Measurements from ENCODE around the gene NUCB1.

NUCB1 gene

DNA sequence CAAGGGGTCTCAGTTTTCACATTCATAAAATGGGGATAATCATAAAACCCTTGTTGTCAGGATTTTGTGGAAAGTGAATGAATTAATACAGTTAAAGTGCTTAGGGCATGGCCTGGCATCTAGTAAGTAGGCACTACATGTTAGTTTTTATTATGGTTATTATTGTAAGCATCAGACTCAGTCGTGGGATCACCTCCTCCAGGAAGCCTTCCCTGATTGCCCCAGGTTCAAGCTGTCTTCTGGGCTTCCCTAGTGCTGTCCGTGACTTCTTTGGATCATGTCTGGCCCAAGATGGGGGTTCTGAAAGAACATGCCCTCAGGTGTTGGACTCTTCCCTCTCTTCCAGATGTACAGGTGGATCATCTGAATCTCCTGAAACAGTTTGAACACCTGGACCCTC is 10.7 kb downstream of the NUCB1 start:
- TF ChIP-seq EZH2phosphoT487 (conservative IDR thresholded peaks at IDR 0.05; ENCODE audit: low read length), result no peak
- TF ChIP-seq, protein P1, sequence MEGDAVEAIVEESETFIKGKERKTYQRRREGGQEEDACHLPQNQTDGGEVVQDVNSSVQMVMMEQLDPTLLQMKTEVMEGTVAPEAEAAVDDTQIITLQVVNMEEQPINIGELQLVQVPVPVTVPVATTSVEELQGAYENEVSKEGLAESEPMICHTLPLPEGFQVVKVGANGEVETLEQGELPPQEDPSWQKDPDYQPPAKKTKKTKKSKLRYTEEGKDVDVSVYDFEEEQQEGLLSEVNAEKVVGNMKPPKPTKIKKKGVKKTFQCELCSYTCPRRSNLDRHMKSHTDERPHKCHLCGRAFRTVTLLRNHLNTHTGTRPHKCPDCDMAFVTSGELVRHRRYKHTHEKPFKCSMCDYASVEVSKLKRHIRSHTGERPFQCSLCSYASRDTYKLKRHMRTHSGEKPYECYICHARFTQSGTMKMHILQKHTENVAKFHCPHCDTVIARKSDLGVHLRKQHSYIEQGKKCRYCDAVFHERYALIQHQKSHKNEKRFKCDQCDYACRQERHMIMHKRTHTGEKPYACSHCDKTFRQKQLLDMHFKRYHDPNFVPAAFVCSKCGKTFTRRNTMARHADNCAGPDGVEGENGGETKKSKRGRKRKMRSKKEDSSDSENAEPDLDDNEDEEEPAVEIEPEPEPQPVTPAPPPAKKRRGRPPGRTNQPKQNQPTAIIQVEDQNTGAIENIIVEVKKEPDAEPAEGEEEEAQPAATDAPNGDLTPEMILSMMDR (IDR thresholded peaks at IDR 0.05; ENCODE audit: insufficient read depth, low read length, poor library complexity, severe bottlenecking), result no peak
- H3K9me3 ChIP-seq (ENCODE audit: insufficient read depth, low read length), result no peaks in the 10 kb centered on the region
- no peaks in the 10 kb centered on the region for H3K27me3 ChIP-seq (ENCODE audit: low read length)
- H3K4me3 ChIP-seq (ENCODE audit: insufficient read depth, low read length, poor library complexity, severe bottlenecking), result no peak overlapping the region
- no peaks in the 10 kb centered on the region for H3K9me2 ChIP-seq (replicated peaks; ENCODE audit: insufficient read depth, low read length)
- peaks cover 7% of the 10 kb centered on the region for H3F3A ChIP-seq (ENCODE audit: insufficient read depth)
- H2AFZ ChIP-seq (ENCODE audit: low read depth, low read length, severe bottlenecking), result no peak overlapping the region
- H3K4me2 ChIP-seq (ENCODE audit: low read depth, low read length, poor library complexity, severe bottlenecking), result no peak overlapping the region
- 0 out of 2 replicates have a peak, but pooled peaks cover 5% of the 10 kb centered on the region for H3K36me3 ChIP-seq (ENCODE audit: low read length)
- no peaks in the 10 kb centered on the region for H4K20me1 ChIP-seq (ENCODE audit: low read depth, low read length)
- H3K27ac ChIP-seq (ENCODE audit: low read depth, low read length), result no peak overlapping the region; the same call in 1 of the 2 replicates
- no peaks in the 10 kb centered on the region for H3K79me2 ChIP-seq (ENCODE audit: insufficient read depth, low read length)
- H3K9ac ChIP-seq (ENCODE audit: low read length), result no peak overlapping the region

DNA sequence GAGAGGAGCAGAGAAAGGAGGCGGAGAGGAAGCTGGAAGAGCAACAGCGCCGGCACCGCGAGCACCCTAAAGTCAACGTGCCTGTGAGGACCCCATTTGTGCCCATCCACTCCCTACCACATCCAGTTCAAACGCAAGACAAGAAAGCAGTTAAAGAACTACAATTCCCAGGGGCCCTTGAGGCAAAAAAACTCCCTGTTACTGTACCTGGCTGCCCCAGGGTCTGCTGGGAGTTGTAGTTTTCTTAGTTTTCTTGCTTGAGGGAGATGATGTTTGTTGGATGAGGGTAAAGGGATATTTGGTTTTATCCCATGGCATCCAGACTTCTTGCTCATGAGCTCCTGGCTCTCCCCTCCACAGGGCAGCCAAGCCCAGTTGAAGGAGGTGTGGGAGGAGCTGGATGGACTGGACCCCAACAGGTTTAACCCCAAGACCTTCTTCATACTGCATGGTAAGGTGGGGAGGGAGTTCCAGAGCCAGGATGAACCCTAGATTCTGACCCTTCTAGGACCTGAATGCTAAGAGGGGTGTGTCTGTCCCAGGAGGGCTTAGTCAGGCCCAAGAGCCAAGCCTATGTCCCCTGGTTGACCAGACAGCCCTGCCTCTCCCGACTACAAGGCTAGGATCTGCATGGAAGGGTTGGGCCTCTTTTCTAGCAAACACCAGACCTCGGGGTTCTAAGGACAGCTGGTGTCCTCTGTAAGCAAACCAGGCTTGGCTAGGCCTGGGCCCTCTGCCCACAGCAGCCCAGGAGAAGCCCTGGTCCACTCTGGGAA is 13.2 kb downstream of the NUCB1 start:
- Histone ChIP-seq H3K27me3 (ENCODE audit: low read length) (no peaks in the 10 kb centered on the region), H3K36me3 (ENCODE audit: low read length) (0 out of 2 replicates have a peak, but pooled peaks cover 5% of the 10 kb centered on the region), H3F3A (ENCODE audit: insufficient read depth) (peaks cover 11% of the 10 kb centered on the region), H4K20me1 (ENCODE audit: low read depth, low read length) (no peaks in the 10 kb centered on the region), H3K79me2 (ENCODE audit: insufficient read depth, low read length) (no peaks in the 10 kb centered on the region), H2AFZ (ENCODE audit: low read depth, low read length, severe bottlenecking) (no peak overlapping the region), H3K4me3 (ENCODE audit: insufficient read depth, low read length, poor library complexity, severe bottlenecking) (no peak overlapping the region), H3K4me2 (ENCODE audit: low read depth, low read length, poor library complexity, severe bottlenecking) (no peak overlapping the region), H3K27ac (ENCODE audit: low read depth, low read length) (no peak overlapping the region), H3K9ac (ENCODE audit: low read length) (no peak overlapping the region), H3K9me3 (ENCODE audit: insufficient read depth, low read length) (no peaks in the 10 kb centered on the region), H3K9me2 (replicated peaks; ENCODE audit: insufficient read depth, low read length) (no peaks in the 10 kb centered on the region)
- TF ChIP-seq, protein P1 (IDR thresholded peaks at IDR 0.05; ENCODE audit: insufficient read depth, low read length, poor library complexity, severe bottlenecking), result no peak
- TF ChIP-seq EZH2phosphoT487 (conservative IDR thresholded peaks at IDR 0.05; ENCODE audit: low read length), result no peak

DNA sequence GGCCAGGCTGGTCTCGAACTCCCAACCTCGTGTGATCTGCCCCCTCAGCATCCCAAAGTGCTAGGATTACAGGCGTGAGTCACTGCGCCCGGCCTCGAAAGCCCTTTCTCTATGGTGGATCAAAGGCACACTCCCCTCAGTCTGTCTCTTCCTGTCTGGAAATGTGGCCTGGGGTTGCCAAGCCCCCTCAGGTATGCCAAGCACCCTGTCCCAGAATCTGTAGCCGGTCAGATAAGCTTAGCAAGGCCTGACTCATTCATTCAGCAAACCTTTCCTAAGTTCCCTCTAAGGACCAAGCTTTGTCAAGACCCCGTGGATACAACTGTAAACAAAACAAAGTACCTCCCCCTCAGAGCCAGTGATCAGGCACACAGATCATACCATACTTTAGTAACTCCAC is 14.1 kb downstream of the NUCB1 start:
- no peaks in the 10 kb centered on the region for H3K79me2 ChIP-seq (ENCODE audit: insufficient read depth, low read length)
- no peak overlapping the region for H2AFZ ChIP-seq (ENCODE audit: low read depth, low read length, severe bottlenecking)
- TF ChIP-seq, protein P1 (IDR thresholded peaks at IDR 0.05; ENCODE audit: insufficient read depth, low read length, poor library complexity, severe bottlenecking), result no peak
- no peak for TF ChIP-seq EZH2phosphoT487 (conservative IDR thresholded peaks at IDR 0.05; ENCODE audit: low read length)
- H4K20me1 ChIP-seq (ENCODE audit: low read depth, low read length), result no peaks in the 10 kb centered on the region
- H3K9me3 ChIP-seq (ENCODE audit: insufficient read depth, low read length), result no peaks in the 10 kb centered on the region
- no peak overlapping the region for H3K4me2 ChIP-seq (ENCODE audit: low read depth, low read length, poor library complexity, severe bottlenecking)
- no peaks in the 10 kb centered on the region for H3K9me2 ChIP-seq (replicated peaks; ENCODE audit: insufficient read depth, low read length)
- H3F3A ChIP-seq (ENCODE audit: insufficient read depth), result peaks cover 11% of the 10 kb centered on the region
- H3K9ac ChIP-seq (ENCODE audit: low read length), result no peak overlapping the region
- no peaks in the 10 kb centered on the region for H3K27me3 ChIP-seq (ENCODE audit: low read length)
- no peak overlapping the region for H3K27ac ChIP-seq (ENCODE audit: low read depth, low read length)
- H3K4me3 ChIP-seq (ENCODE audit: insufficient read depth, low read length, poor library complexity, severe bottlenecking), result no peak overlapping the region
- 0 out of 2 replicates have a peak, but pooled peaks cover 5% of the 10 kb centered on the region for H3K36me3 ChIP-seq (ENCODE audit: low read length)
